Lower leg skin (tissue), 4 donors: Measurements from ENCODE around the gene SUGP2. TPM values are rescaled to one million over a fixed set of nuclear protein-coding genes. Genes with fewer than 3 reads are reported as not detected.

ENCODE experiments used
- DNase-seq, 2 donors: peaks; one replicate each; pipeline ENCODE4 v3.0.0-alpha.2; 2019; ENCODE audit warnings: low spot score in 2 of 2
- H3K4me3 ChIP-seq: fragments of 200-600 bp; sonication (generic); 2 replicates; pipeline ENCODE4 v1.5.1; 2017; ENCODE audit warnings: mild to moderate bottlenecking, low read depth; ENCODE audit not compliant: poor library complexity, severe bottlenecking
- CTCF ChIP-seq, 3 donors: fragments of 450-650 bp; IDR thresholded peaks; one replicate each; pipeline ENCODE4 v1.5.1; 2016; ENCODE audit warnings: antibody characterized with exemption in 3 of 3, mild to moderate bottlenecking in 3 of 3, moderate library complexity in 2 of 3
- POLR2A ChIP-seq, 2 donors: fragments of 450-650 bp; IDR thresholded peaks; one replicate each; pipeline ENCODE4 v1.6.1; 2016 to 2017; ENCODE audit warnings: antibody characterized with exemption in 2 of 2, mild to moderate bottlenecking in 1 of 2, moderate library complexity in 1 of 2
- WGBS, 2 donors: methylation state at CpG; one replicate each; pipeline ENCODE4 v1.1.5; 2018; 5-methylcytosine and 5-hydroxymethylcytosine counted together
- intact Hi-C: fragments of 100-400 bp; cut with DNase I; formaldehyde crosslinking; loops from one replicate; pipeline ENCODE4 v1.15.0; 2023; ENCODE audit warnings: low total_unique reads
- total RNA-seq, 4 donors: library from RNA; depleted of rRNA; stranded (reverse); fragments of >200 nt; gene quantifications; one replicate each; pipeline ENCODE4 v1.1.0, GENCODE V29; 2016

The SUGP2 gene
- total RNA-seq, 4 donors from 2014 or later: 16.2 to 29.8 (median 20.8) TPM

GRCh38 chr19:18945297-18945696, 88.0 kb downstream of the SUGP2 start:
- TF ChIP-seq POLR2A (IDR thresholded peaks at IDR 0.05) (no peak), CTCF (IDR thresholded peaks at IDR 0.05) (no peak)
- intact Hi-C loops: no loop called here
- 87 to 89% methylated on average over 9 of the region's 9 CpGs for WGBS, 2 donors
- H3K4me3 ChIP-seq: no peak overlapping the region
- DNase-seq: no peak

GRCh38 chr19:18943465-18943864, 89.9 kb downstream of the SUGP2 start:
- intact Hi-C loops: no loop called here
- DNase-seq: no peak
- no peak overlapping the region for H3K4me3 ChIP-seq
- WGBS, 2 donors: 81 to 82% methylated on average over 4 of the region's 4 CpGs
- TF ChIP-seq CTCF (IDR thresholded peaks at IDR 0.05) (no peak), POLR2A (IDR thresholded peaks at IDR 0.05) (no peak)

GRCh38 chr19:18942692-18943091, 90.6 kb downstream of the SUGP2 start:
- WGBS, 2 donors: 74 to 80% methylated on average over 6 of the region's 6 CpGs
- H3K4me3 ChIP-seq: no peak overlapping the region
- DNase-seq: no peak
- intact Hi-C loops: no loop called here
- TF ChIP-seq POLR2A (IDR thresholded peaks at IDR 0.05) (no peak), CTCF (IDR thresholded peaks at IDR 0.05) (no peak)

DNA sequence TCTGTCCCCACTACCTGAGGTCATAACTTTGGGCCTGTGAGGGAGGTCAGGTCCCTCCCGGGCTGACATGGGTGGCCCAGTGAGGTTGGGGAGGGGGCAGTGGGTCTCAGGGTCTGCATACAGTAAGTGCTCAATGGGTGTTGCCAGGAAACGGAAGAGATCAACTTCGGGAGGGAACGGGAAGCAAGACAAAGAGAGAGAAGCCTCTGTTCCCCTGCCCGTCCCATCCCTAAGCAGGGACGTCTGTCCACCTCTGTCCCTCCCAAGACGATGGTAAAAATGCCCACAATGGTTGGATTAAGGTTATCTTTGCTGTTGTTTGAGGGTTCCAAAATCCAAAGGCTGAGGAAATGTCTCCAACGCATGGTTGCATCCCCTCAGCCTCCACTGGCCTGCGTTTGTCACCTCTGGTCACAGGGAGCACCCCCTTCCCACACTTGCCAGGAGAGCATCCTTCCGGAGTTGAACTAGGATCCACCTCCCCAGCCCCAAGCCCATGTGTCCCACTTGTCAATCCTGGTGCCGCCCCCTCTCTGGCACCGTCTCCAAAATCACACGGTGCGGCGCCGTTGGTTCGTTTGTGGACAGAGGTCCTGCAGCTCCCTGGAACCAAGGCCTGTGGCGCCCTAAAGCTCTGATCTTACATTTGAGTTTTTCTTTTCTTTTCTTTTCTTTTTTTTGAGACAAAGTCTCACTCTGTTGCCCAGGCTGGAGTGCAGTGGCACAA, 91.5 kb downstream of the SUGP2 start:
- no peak for TF ChIP-seq POLR2A (IDR thresholded peaks at IDR 0.05)
- TF ChIP-seq CTCF (IDR thresholded peaks at IDR 0.05): no peak
- intact Hi-C loops: no loop called here
- H3K4me3 ChIP-seq: no peak overlapping the region
- 64 to 68% methylated on average over 18 of the region's 18 CpGs for WGBS, 2 donors
- DNase-seq: no peak

Other genes with a start within 250 kb of the SUGP2 start
- gene COMP, start 242.2 kb downstream of the SUGP2 start, total RNA-seq: 10 to 100 TPM; 12.6 to 18.3 (median 14.9) TPM
- gene UPF1, start 201.6 kb downstream of the SUGP2 start, total RNA-seq: 100 to 1,000 TPM in 3 of 4 donors, 10 to 100 TPM in 1; 91.6 to 116 (median 102) TPM
- gene CERS1, start 137.4 kb downstream of the SUGP2 start, total RNA-seq: under 1 TPM in 2 of 4 donors, not detected in 2; 0.39 to 0.57 TPM
- 100 to 1,000 TPM; 173 to 238 (median 197) TPM for gene COPE, start 114.1 kb downstream of the SUGP2 start, total RNA-seq
- 10 to 100 TPM; 50.0 to 87.7 (median 65.5) TPM for gene DDX49, start 113.8 kb downstream of the SUGP2 start, total RNA-seq
- 10 to 100 TPM; 32.3 to 49.5 (median 37.2) TPM for gene HOMER3, start 92.3 kb downstream of the SUGP2 start, total RNA-seq
- gene ARMC6, start 86 bp upstream of the SUGP2 start, total RNA-seq: 10 to 100 TPM; 11.3 to 41.0 (median 21.9) TPM
- 10 to 100 TPM in 1 of 4 donors, 1 to 10 TPM in 3; 4.6 to 13.9 (median 7.4) TPM for gene SLC25A42, start 30.5 kb upstream of the SUGP2 start, total RNA-seq
- 10 to 100 TPM; 25.7 to 30.1 (median 27.9) TPM for gene TMEM161A, start 105.0 kb upstream of the SUGP2 start, total RNA-seq
- gene MEF2B, start 136.7 kb upstream of the SUGP2 start, total RNA-seq: 1 to 10 TPM in 1 of 4 donors, under 1 TPM in 2, not detected in 1; 0.49 to 2.2 (median 0.84) TPM
- 10 to 100 TPM in 2 of 4 donors, 1 to 10 TPM in 2; 4.4 to 15.2 (median 10.9) TPM for gene BORCS8, start 158.6 kb upstream of the SUGP2 start, total RNA-seq
- gene RFXANK, start 158.7 kb upstream of the SUGP2 start, total RNA-seq: 10 to 100 TPM; 40.1 to 59.0 (median 48.8) TPM
- gene NR2C2AP, start 169.9 kb upstream of the SUGP2 start, total RNA-seq: 10 to 100 TPM; 13.7 to 24.2 (median 22.5) TPM
- not detected for gene NCAN, start 178.4 kb upstream of the SUGP2 start, total RNA-seq
- under 1 TPM in 1 of 4 donors, not detected in 3; 0.20 TPM for gene TM6SF2, start 239.8 kb upstream of the SUGP2 start, total RNA-seq